IMR-90 (cell line): ENCODE results near the gene SMARCA4. TPM values are rescaled to one million over a fixed set of nuclear protein-coding genes. Genes with fewer than 3 reads are reported as not detected.

ENCODE experiments used
- ATAC-seq: fragments of 200-7000 bp; cut with Tn5 transposase; 2 replicates; pipeline ENCODE4 v1.9.1; 2020; ENCODE audit warnings: low read depth, mild to moderate bottlenecking, moderate library complexity
- BruUV-seq: library from RNA; stranded (reverse); fragments of 400-500 nt; replicated peaks from 2 replicates; lab custom pipeline; 2021; lab: Mats Ljungman, UMichigan
- CTCF ChIA-PET: fragments of 300-600 bp; formaldehyde crosslinking; extraction: SDS; loops from one replicate; lab custom pipeline; 2021; ENCODE audit warnings: antibody characterized with exemption; lab: Yijun Ruan, JAX
- POLR2A ChIA-PET: fragments of 300-600 bp; sonication (Branson Sonifier 250); formaldehyde crosslinking; loops from one replicate; lab custom pipeline; 2022; ENCODE audit warnings: antibody characterized with exemption; ENCODE audit not compliant: unreplicated experiment; lab: Charles Lee
- DNase-seq: peaks from one replicate; pipeline ENCODE4 v3.0.0; 2013
- H2AFZ ChIP-seq: replicated peaks from 2 replicates; pipeline ENCODE3; 2013; ENCODE audit warnings: low read length, mild to moderate bottlenecking; ENCODE audit not compliant: poor library complexity
- H2AK5ac ChIP-seq: 2 replicates; pipeline ENCODE4 v1.6.1; 2013; ENCODE audit warnings: low read depth, low read length, inconsistent platforms
- H2AK9ac ChIP-seq: replicated peaks from 2 replicates; pipeline ENCODE3; 2013; ENCODE audit warnings: mild to moderate bottlenecking, low read depth, low read length, moderate library complexity; ENCODE audit not compliant: poor library complexity
- H2BK120ac ChIP-seq: 2 replicates; pipeline ENCODE4 v1.6.1; 2013; ENCODE audit warnings: low read depth, low read length, inconsistent platforms
- H2BK15ac ChIP-seq: 3 replicates; pipeline ENCODE4 v1.6.1; 2013; ENCODE audit warnings: low read depth, low read length, inconsistent platforms
- H2BK20ac ChIP-seq: 2 replicates; pipeline ENCODE4 v1.6.1; 2013; ENCODE audit warnings: low read depth, mild to moderate bottlenecking, inconsistent platforms, low read length, moderate library complexity
- H2BK5ac ChIP-seq: 2 replicates; pipeline ENCODE4 v1.6.1; 2013; ENCODE audit warnings: mild to moderate bottlenecking, low read depth, low read length, inconsistent platforms; ENCODE audit not compliant: poor library complexity, severe bottlenecking
- H3K14ac ChIP-seq: replicated peaks from 2 replicates; pipeline ENCODE4 v1.6.1; 2013; ENCODE audit warnings: low read depth, low read length, inconsistent platforms
- H3K18ac ChIP-seq: 2 replicates; pipeline ENCODE4 v1.6.1; 2013; ENCODE audit warnings: low read depth, low read length, control low read depth
- H3K23ac ChIP-seq: 2 replicates; pipeline ENCODE4 v1.6.1; 2013; ENCODE audit warnings: low read depth, low read length, inconsistent platforms
- H3K27ac ChIP-seq: 2 replicates; pipeline ENCODE4 v1.5.1; 2013; ENCODE audit warnings: mild to moderate bottlenecking, control low read depth, low read length; ENCODE audit not compliant: insufficient read depth
- H3K27me3 ChIP-seq: 2 replicates; pipeline ENCODE4 v1.6.1; 2013; ENCODE audit warnings: low read length; ENCODE audit not compliant: control insufficient read depth, insufficient read depth
- H3K36me3 ChIP-seq: 2 replicates; pipeline ENCODE4 v1.6.1; 2013; ENCODE audit warnings: low read length, mixed read lengths; ENCODE audit not compliant: control insufficient read depth, insufficient read depth
- H3K4ac ChIP-seq: 2 replicates; pipeline ENCODE4 v1.6.1; 2013; ENCODE audit warnings: low read depth, low read length, inconsistent platforms
- H3K4me1 ChIP-seq: 2 replicates; pipeline ENCODE4 v1.6.1; 2013; ENCODE audit warnings: low read length, mixed read lengths; ENCODE audit not compliant: control insufficient read depth, insufficient read depth
- H3K4me2 ChIP-seq: 2 replicates; pipeline ENCODE4 v1.6.1; 2013; ENCODE audit warnings: low read depth, mild to moderate bottlenecking, control low read depth, low read length, moderate library complexity
- H3K4me3 ChIP-seq: 2 replicates; pipeline ENCODE4 v1.5.1; 2013; ENCODE audit warnings: low read depth, mild to moderate bottlenecking, control low read depth, low read length, moderate library complexity; ENCODE audit not compliant: insufficient read depth
- H3K56ac ChIP-seq: 2 replicates; pipeline ENCODE4 v1.6.1; 2013; ENCODE audit warnings: low read length, inconsistent platforms; ENCODE audit not compliant: insufficient read depth; ENCODE audit errors: extremely low read depth
- H3K79me1 ChIP-seq, 2 experiments: 2 replicates each; pipeline ENCODE4 v1.6.1; 2013; ENCODE audit warnings: low read length in 2 of 2, inconsistent platforms in 1 of 2, low read depth in 1 of 2
- H3K9ac ChIP-seq: 2 replicates; pipeline ENCODE4 v1.6.1; 2013; ENCODE audit warnings: low read depth, low read length, control low read depth
- H3K9me1 ChIP-seq: 2 replicates; pipeline ENCODE4 v1.6.1; 2013; ENCODE audit warnings: low read length, inconsistent platforms; ENCODE audit not compliant: insufficient read depth
- H3K9me3 ChIP-seq: 2 replicates; pipeline ENCODE4 v1.6.1; 2013; ENCODE audit warnings: low read length; ENCODE audit not compliant: control insufficient read depth, insufficient read depth
- H4K20me1 ChIP-seq: 2 replicates; pipeline ENCODE4 v1.6.1; 2013; ENCODE audit warnings: low read length, inconsistent platforms; ENCODE audit not compliant: insufficient read depth
- H4K5ac ChIP-seq: 2 replicates; pipeline ENCODE4 v1.6.1; 2013; ENCODE audit warnings: mild to moderate bottlenecking, low read depth, low read length, control low read depth
- H4K8ac ChIP-seq, 2 experiments: 2 replicates each; pipeline ENCODE4 v1.6.1; 2013; ENCODE audit warnings: low read depth in 2 of 2, low read length in 2 of 2, control low read depth in 1 of 2, inconsistent platforms in 1 of 2
- H4K91ac ChIP-seq: 2 replicates; pipeline ENCODE4 v1.6.1; 2013; ENCODE audit warnings: low read depth, low read length, inconsistent platforms; ENCODE audit not compliant: insufficient read depth
- BHLHE40 ChIP-seq: fragments of 150-350 bp; IDR thresholded peaks from 2 replicates; pipeline ENCODE4 v1.6.1; 2016; ENCODE audit warnings: mild to moderate bottlenecking, low read depth, low read length
- CEBPB ChIP-seq: IDR thresholded peaks from 2 replicates; pipeline ENCODE4 v1.6.1; 2012; ENCODE audit warnings: low read depth, low read length, improper control_type of control experiment
- CHD1 ChIP-seq: IDR thresholded peaks from 2 replicates; pipeline ENCODE4 v1.6.1; 2012; ENCODE audit warnings: low read depth, low read length, improper control_type of control experiment
- ELK1 ChIP-seq: fragments of 150-350 bp; IDR thresholded peaks from 2 replicates; pipeline ENCODE4 v1.6.1; 2016; ENCODE audit warnings: low read depth, mild to moderate bottlenecking, low read length, moderate library complexity, borderline replicate concordance
- FOS ChIP-seq: fragments of 150-350 bp; IDR thresholded peaks from 2 replicates; pipeline ENCODE4 v1.6.1; 2016; ENCODE audit warnings: low read depth, low read length
- MAFK ChIP-seq: IDR thresholded peaks from 2 replicates; pipeline ENCODE4 v1.6.1; 2012; ENCODE audit warnings: low read depth, low read length, improper control_type of control experiment
- MAZ ChIP-seq: IDR thresholded peaks from 2 replicates; pipeline ENCODE4 v1.6.1; 2012; ENCODE audit warnings: low read depth, mild to moderate bottlenecking, low read length, improper control_type of control experiment, moderate library complexity, borderline replicate concordance
- MXI1 ChIP-seq: IDR thresholded peaks from 2 replicates; pipeline ENCODE4 v1.6.1; 2012; ENCODE audit warnings: low read depth, mild to moderate bottlenecking, low read length, moderate library complexity, borderline replicate concordance
- NFE2L2 ChIP-seq: fragments of 150-350 bp; IDR thresholded peaks from 2 replicates; pipeline ENCODE4 v1.6.1; 2016; ENCODE audit warnings: low read depth, mild to moderate bottlenecking, low read length
- POLR2A ChIP-seq: IDR thresholded peaks from 2 replicates; pipeline ENCODE4 v1.6.1; 2012; ENCODE audit warnings: mild to moderate bottlenecking, low read depth, low read length
- RAD21 ChIP-seq: IDR thresholded peaks from 2 replicates; pipeline ENCODE4 v1.6.1; 2012; ENCODE audit warnings: low read length, improper control_type of control experiment
- RFX5 ChIP-seq: IDR thresholded peaks from 2 replicates; pipeline ENCODE4 v1.8.0; 2012; ENCODE audit warnings: low read depth, mild to moderate bottlenecking, low read length, moderate library complexity
- SMC3 ChIP-seq: fragments of 150-350 bp; IDR thresholded peaks from 2 replicates; pipeline ENCODE4 v1.6.1; 2016; ENCODE audit warnings: low read depth, mild to moderate bottlenecking, antibody characterized with exemption, low read length, moderate library complexity
- USF2 ChIP-seq: fragments of 150-350 bp; IDR thresholded peaks from 2 replicates; pipeline ENCODE4 v1.6.1; 2017; ENCODE audit warnings: mild to moderate bottlenecking, antibody characterized with exemption, low read length, low read depth
- WGBS, 2 experiments: methylation state at CpG; one replicate each; pipeline versions ENCODE4 v1.1.5 to v1.1.7; 2013; ENCODE audit warnings: missing lambda C conversion rate in 2 of 2; ENCODE audit not compliant: insufficient read length in 1 of 2; ENCODE audit errors: extremely low coverage in 2 of 2; 5-methylcytosine and 5-hydroxymethylcytosine counted together
- dilution Hi-C: fragments of 300-500 bp; cut with HindIII; formaldehyde crosslinking; loops from one replicate; pipeline ENCODE4 v1.14.3; 2018; ENCODE audit warnings: low sequenced_read_pairs; ENCODE audit not compliant: unreplicated experiment
- in situ Hi-C: fragments of 300-500 bp; cut with MboI; formaldehyde crosslinking; loops from 3 replicates; pipeline ENCODE4 v1.14.3; 2019; ENCODE audit warnings: low sequenced_read_pairs, inconsistent platforms, mixed read lengths
- intact Hi-C: fragments of 100-400 bp; cut with micrococcal nuclease; formaldehyde crosslinking; loops from 2 replicates; pipeline ENCODE4 v1.10.0; 2022
- polyA plus RNA-seq, 3 experiments: library from polyadenylated mRNA; depleted of rRNA; stranded (reverse); fragments of >200 nt; gene quantifications; 2 replicates each; pipeline ENCODE4 v1.2.3, GENCODE V29; 2012; ENCODE audit warnings: low replicate concordance in 1 of 3
- total RNA-seq: library from RNA; depleted of rRNA; stranded (reverse); fragments of >200 nt; gene quantifications from 2 replicates; pipeline ENCODE4 v1.2.3, GENCODE V29; 2012
- TF ChIP-seq, protein P1 (sequence below): conservative IDR thresholded peaks from 2 replicates; pipeline ENCODE4 v1.5.1; 2012; ENCODE audit warnings: mild to moderate bottlenecking, low read depth, low read length, improper control_type of control experiment

SMARCA4 gene
- total and polyA plus RNA-seq, 2 of the 4 experiments (the other 2 are of a cell fraction), result 41.4 to 85.6 TPM

DNA sequence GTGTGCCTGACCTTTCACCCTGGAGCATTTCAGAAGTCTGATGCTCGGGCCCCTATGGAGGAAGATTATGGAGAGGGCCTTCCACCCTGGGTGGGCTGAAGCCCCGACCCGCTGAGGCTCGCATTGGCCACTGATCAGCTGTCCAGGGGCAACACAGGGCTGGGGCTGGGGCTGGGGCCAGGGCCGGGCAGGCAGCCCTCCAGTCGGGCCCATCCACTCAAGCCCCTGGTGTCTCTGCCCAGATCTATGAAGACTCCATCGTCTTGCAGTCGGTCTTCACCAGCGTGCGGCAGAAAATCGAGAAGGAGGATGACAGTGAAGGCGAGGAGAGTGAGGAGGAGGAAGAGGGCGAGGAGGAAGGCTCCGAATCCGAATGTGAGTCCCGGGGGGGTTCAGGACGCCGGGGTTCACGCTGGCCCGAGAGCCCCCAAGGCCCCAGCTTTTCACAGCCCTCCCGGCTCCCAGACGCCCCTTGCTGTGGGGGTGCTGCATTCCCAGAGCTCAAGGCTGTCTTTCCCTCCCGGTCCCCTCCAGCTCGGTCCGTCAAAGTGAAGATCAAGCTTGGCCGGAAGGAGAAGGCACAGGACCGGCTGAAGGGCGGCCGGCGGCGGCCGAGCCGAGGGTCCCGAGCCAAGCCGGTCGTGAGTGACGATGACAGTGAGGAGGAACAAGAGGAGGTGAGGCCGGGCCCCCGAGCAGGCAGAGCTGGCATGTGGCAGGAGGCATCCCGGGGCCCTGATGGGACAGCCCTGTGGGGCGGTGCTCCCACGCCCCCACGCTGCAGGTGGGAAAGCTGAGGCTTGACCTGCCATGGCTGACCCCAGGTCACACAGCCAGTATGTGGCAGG, 98.9 kb downstream of the SMARCA4 start:
- Histone ChIP-seq H2BK15ac (no peak overlapping the region), H3K4ac (no peak overlapping the region), H2BK20ac (no peak overlapping the region), H3K56ac (no peak overlapping the region), H3K9me1 (peaks cover 3% of the 10 kb centered on the region; the same call in 1 of the 2 replicates), H3K27ac (no peak overlapping the region), H3K4me1 (no peaks in the 10 kb centered on the region), H3K14ac (no peak overlapping the region), H4K8ac (no peak overlapping the region), H2AK9ac (no peak overlapping the region), H3K23ac (no peak overlapping the region), H3K18ac (no peak overlapping the region), H3K36me3 (peaks cover 61% of the 10 kb centered on the region), H3K27me3 (no peaks in the 10 kb centered on the region), H3K9ac (no peak overlapping the region), H3K9me3 (no peaks in the 10 kb centered on the region), H3K79me1 (peaks cover 0 to 23% of the 10 kb centered on the region in 2 experiments; a peak in 3 of 4 replicates), H2BK5ac (no peak overlapping the region), H2AFZ (no peak overlapping the region), H3K4me2 (no peak overlapping the region), H2BK120ac (no peak overlapping the region), H3K4me3 (no peak overlapping the region), H4K20me1 (no peaks in the 10 kb centered on the region; the same call in 1 of the 2 replicates), H4K5ac (no peak overlapping the region), H4K91ac (no peak overlapping the region), H2AK5ac (no peak overlapping the region)
- ChIA-PET POLR2A (no interaction called here), CTCF (no interaction called here)
- intact Hi-C loops, result no loop called here
- no TSS peak for BruUV-seq
- WGBS, 2 experiments, result 96% methylated on average over 27 of the region's 43 CpGs; no CpG with 5 or more reads in 1 of the 2 experiments
- in situ Hi-C loops, result no loop called here
- DNase-seq, result no peak
- dilution Hi-C loops, result no loop called here
- no peak for ATAC-seq
- TF ChIP-seq NFE2L2 (no peak), SMC3 (no peak), ELK1 (no peak), USF2 (no peak), POLR2A (no peak), CHD1 (no peak), CEBPB (no peak), MXI1 (no peak), MAFK (no peak), FOS (no peak), RAD21 (no peak), RFX5 (no peak), BHLHE40 (no peak), MAZ (no peak)
- TF ChIP-seq, protein P1, sequence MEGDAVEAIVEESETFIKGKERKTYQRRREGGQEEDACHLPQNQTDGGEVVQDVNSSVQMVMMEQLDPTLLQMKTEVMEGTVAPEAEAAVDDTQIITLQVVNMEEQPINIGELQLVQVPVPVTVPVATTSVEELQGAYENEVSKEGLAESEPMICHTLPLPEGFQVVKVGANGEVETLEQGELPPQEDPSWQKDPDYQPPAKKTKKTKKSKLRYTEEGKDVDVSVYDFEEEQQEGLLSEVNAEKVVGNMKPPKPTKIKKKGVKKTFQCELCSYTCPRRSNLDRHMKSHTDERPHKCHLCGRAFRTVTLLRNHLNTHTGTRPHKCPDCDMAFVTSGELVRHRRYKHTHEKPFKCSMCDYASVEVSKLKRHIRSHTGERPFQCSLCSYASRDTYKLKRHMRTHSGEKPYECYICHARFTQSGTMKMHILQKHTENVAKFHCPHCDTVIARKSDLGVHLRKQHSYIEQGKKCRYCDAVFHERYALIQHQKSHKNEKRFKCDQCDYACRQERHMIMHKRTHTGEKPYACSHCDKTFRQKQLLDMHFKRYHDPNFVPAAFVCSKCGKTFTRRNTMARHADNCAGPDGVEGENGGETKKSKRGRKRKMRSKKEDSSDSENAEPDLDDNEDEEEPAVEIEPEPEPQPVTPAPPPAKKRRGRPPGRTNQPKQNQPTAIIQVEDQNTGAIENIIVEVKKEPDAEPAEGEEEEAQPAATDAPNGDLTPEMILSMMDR, result no peak
